Osteocyte (in vitro differentiated cells): ENCODE data around the gene RIN2. TPM values are rescaled to one million over a fixed set of nuclear protein-coding genes. Genes with fewer than 3 reads are reported as not detected.

Experiments used
- DNase-seq: peaks from one replicate; pipeline ENCODE4 v3.0.0; 2021; ENCODE audit warnings: mixed read lengths; ENCODE audit not compliant: unreplicated experiment; ENCODE audit errors: extremely low spot score
- H3K27ac Mint-ChIP-seq: one replicate; pipeline ENCODE4 v1.8.0; 2021; ENCODE audit warnings: mild to moderate bottlenecking, mixed read lengths; ENCODE audit not compliant: unreplicated experiment
- H3K27me3 Mint-ChIP-seq: one replicate; pipeline ENCODE4 v1.8.0; 2021; ENCODE audit warnings: mixed read lengths; ENCODE audit not compliant: unreplicated experiment
- H3K36me3 Mint-ChIP-seq: one replicate; pipeline ENCODE4 v1.8.0; 2021; ENCODE audit warnings: mixed read lengths; ENCODE audit not compliant: unreplicated experiment
- H3K4me1 Mint-ChIP-seq: one replicate; pipeline ENCODE4 v1.8.0; 2021; ENCODE audit warnings: mixed read lengths; ENCODE audit not compliant: unreplicated experiment
- H3K4me3 Mint-ChIP-seq: one replicate; pipeline ENCODE4 v1.8.0; 2021; ENCODE audit warnings: mild to moderate bottlenecking, moderate library complexity, mixed read lengths; ENCODE audit not compliant: unreplicated experiment
- H3K9me3 Mint-ChIP-seq: one replicate; pipeline ENCODE4 v1.8.0; 2021; ENCODE audit warnings: mixed read lengths; ENCODE audit not compliant: unreplicated experiment
- total RNA-seq: library from RNA; stranded (reverse); gene quantifications from 2 replicates; pipeline ENCODE4 v1.2.1, GENCODE V29; 2021
- TF ChIP-seq, protein P1 (sequence below): fragments of 200-600 bp; sonication (generic); IDR thresholded peaks from 2 replicates; pipeline ENCODE4 v1.5.0; 2021; ENCODE audit warnings: antibody characterized with exemption, mild to moderate bottlenecking, moderate library complexity

The RIN2 gene
- total RNA-seq, 1 donor from 2014 or later, result 47.0 TPM

DNA sequence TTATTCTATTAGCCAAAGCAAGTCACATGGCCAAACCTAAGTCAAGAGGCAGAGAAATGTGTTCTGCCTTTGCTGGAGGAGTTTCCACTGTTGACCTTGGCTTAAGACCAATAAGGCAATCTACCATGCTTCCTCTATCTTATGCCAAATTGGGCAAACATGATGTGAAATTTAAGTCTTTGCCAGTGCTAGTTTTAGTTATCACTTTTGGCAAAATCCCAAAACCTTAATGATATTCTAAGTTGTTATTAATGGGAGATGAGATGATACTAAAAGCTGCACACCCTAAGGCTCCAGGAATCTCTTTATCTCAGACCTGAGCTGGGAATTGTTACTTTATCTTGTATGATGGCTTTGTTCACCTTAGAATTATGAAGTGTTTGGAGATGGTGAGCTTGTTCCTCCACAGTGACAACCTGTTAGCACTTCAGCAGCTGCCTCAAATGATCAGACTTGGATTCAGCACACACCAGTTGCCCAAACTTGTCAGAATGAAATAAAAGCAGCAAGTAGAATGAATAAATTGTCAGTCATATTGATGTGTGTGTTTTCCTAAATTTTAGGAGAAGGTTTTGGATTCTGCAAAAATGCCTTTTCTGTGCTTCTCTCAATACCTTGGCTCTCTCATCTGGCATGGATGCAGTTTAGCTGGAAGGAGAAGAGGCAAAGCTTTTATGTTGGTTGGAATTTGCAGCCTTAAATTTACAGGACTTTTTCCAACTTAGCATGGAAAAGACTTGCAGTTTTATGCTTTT lies 49.3 kb downstream of the RIN2 start:
- no peaks in the 10 kb centered on the region for H3K27me3 Mint-ChIP-seq
- H3K36me3 Mint-ChIP-seq, result peaks cover 38% of the 10 kb centered on the region
- H3K9me3 Mint-ChIP-seq, result no peaks in the 10 kb centered on the region
- peak overlapping the region; percentile 23 for H3K27ac Mint-ChIP-seq
- H3K4me1 Mint-ChIP-seq, result peaks cover 46% of the 10 kb centered on the region
- no peak overlapping the region for H3K4me3 Mint-ChIP-seq
- TF ChIP-seq, protein P1, sequence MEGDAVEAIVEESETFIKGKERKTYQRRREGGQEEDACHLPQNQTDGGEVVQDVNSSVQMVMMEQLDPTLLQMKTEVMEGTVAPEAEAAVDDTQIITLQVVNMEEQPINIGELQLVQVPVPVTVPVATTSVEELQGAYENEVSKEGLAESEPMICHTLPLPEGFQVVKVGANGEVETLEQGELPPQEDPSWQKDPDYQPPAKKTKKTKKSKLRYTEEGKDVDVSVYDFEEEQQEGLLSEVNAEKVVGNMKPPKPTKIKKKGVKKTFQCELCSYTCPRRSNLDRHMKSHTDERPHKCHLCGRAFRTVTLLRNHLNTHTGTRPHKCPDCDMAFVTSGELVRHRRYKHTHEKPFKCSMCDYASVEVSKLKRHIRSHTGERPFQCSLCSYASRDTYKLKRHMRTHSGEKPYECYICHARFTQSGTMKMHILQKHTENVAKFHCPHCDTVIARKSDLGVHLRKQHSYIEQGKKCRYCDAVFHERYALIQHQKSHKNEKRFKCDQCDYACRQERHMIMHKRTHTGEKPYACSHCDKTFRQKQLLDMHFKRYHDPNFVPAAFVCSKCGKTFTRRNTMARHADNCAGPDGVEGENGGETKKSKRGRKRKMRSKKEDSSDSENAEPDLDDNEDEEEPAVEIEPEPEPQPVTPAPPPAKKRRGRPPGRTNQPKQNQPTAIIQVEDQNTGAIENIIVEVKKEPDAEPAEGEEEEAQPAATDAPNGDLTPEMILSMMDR, result no peak
- DNase-seq, result no peak
